ENCODE data around the gene TBC1D1. TPM values are rescaled to one million over a fixed set of nuclear protein-coding genes. Genes with fewer than 3 reads are reported as not detected.

TBC1D1 gene
- total RNA-seq, 1 experiment from 2014 or later, result 89.0 TPM

DNA sequence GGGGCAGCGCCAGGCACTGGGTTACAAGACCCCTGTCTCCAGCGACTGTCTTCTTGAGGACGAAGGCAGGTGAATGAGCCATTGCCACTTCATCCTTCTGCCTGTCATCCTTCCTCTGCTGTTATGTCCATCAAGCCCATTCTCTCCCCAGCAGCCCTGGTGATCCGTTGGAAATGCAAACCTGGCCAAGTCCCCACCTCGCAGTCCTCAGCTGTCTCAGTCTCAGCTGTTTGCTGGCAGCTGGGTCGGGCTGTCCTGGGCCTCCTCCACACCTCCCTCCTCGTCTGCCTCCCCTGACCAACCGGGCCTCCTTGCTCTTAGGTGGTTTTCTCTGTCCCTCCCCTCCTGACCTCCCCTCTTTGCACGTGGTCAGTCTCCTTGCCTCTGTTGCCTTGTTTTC lies 107.3 kb downstream of the TBC1D1 start:
- no peaks in the 10 kb centered on the region for H4K20me1 ChIP-seq (ENCODE audit: low read length)
- H3F3A ChIP-seq (ENCODE audit: low read length, unreplicated experiment), result no peaks in the 10 kb centered on the region
- H3K79me2 ChIP-seq (ENCODE audit: low read length), result no peaks in the 10 kb centered on the region
- TF ChIP-seq, protein P1, sequence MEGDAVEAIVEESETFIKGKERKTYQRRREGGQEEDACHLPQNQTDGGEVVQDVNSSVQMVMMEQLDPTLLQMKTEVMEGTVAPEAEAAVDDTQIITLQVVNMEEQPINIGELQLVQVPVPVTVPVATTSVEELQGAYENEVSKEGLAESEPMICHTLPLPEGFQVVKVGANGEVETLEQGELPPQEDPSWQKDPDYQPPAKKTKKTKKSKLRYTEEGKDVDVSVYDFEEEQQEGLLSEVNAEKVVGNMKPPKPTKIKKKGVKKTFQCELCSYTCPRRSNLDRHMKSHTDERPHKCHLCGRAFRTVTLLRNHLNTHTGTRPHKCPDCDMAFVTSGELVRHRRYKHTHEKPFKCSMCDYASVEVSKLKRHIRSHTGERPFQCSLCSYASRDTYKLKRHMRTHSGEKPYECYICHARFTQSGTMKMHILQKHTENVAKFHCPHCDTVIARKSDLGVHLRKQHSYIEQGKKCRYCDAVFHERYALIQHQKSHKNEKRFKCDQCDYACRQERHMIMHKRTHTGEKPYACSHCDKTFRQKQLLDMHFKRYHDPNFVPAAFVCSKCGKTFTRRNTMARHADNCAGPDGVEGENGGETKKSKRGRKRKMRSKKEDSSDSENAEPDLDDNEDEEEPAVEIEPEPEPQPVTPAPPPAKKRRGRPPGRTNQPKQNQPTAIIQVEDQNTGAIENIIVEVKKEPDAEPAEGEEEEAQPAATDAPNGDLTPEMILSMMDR (conservative IDR thresholded peaks at IDR 0.05; ENCODE audit: low read depth, low read length), result no peak
- TF ChIP-seq EZH2 (IDR thresholded peaks at IDR 0.05; ENCODE audit: low read length, unreplicated experiment) (no peak), EZH2phosphoT487 (IDR thresholded peaks at IDR 0.05; ENCODE audit: borderline replicate concordance, low read length) (no peak)
- no peaks in the 10 kb centered on the region for H3K9me2 ChIP-seq (replicated peaks; ENCODE audit: low read length)
- H3K9ac ChIP-seq (ENCODE audit: low read length), result no peak overlapping the region
- H2AFZ ChIP-seq (ENCODE audit: low read length), result no peak overlapping the region
- intact Hi-C loops (cut with micrococcal nuclease), result no loop called here
- POLR2A ChIA-PET (ENCODE audit: unreplicated experiment), result no interaction called here
- no peaks in the 10 kb centered on the region for H3K27me3 ChIP-seq (ENCODE audit: low read length)
- BruUV-seq (replicated peaks), result no TSS peak
- H3K27ac ChIP-seq (ENCODE audit: low read length), result no peak overlapping the region
- CTCF ChIA-PET, result no interaction called here
- H3K4me1 ChIP-seq (ENCODE audit: insufficient read depth, low read length), result 0 out of 2 replicates have a peak, but pooled peaks cover 8% of the 10 kb centered on the region
- DNase-seq (no peak), ATAC-seq (no peak)
- H3K4me3 ChIP-seq (ENCODE audit: low read length), result no peak overlapping the region
- no peaks in the 10 kb centered on the region for H3K9me3 ChIP-seq (ENCODE audit: low read length)
- no peaks in the 10 kb centered on the region for H3K36me3 ChIP-seq (ENCODE audit: low read depth, low read length)
- no peak overlapping the region for H3K4me2 ChIP-seq (ENCODE audit: low read length)

DNA sequence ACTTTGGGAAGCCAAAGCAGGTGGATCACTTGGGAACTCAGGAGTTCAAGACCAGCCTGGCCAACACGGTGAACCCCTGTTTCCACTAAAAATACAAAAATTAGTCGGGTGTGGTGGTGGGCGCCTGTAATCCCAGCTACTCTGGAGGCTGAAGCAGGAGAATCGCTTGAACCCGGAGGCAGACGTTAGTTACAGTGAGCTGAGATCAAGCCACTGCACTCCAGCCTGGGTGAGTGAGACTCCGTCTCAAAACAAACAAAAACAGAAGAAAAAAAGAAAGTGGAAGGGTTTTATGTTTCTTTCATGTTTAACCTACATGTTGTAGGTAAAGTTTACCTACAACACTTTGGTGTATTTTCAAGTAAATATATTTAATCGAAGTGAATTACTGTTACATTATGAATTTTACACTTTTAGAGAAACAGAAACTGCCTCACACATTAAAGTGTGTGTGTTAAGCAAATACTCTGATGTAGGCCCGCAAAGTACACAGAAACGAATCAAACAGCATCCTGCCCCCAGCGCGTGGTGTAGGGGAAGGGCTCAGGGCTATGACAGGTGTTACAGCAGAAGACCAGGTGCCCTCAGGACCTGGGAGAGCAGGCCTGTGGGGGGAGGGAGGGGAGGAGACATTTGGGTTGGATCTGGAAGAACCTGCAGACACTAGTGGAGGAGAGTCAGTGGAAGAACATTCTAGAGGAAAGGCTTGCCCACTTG lies 108.3 kb downstream of the TBC1D1 start:
- Histone ChIP-seq H3K4me1 (ENCODE audit: insufficient read depth, low read length) (0 out of 2 replicates have a peak, but pooled peaks cover 8% of the 10 kb centered on the region), H3K27ac (ENCODE audit: low read length) (no peak overlapping the region), H3K4me3 (ENCODE audit: low read length) (no peak overlapping the region), H4K20me1 (ENCODE audit: low read length) (no peaks in the 10 kb centered on the region), H3K27me3 (ENCODE audit: low read length) (no peaks in the 10 kb centered on the region), H3K9me2 (replicated peaks; ENCODE audit: low read length) (no peaks in the 10 kb centered on the region), H3K36me3 (ENCODE audit: low read depth, low read length) (no peaks in the 10 kb centered on the region), H3K9me3 (ENCODE audit: low read length) (no peaks in the 10 kb centered on the region), H2AFZ (ENCODE audit: low read length) (no peak overlapping the region), H3K79me2 (ENCODE audit: low read length) (no peaks in the 10 kb centered on the region), H3K9ac (ENCODE audit: low read length) (no peak overlapping the region), H3K4me2 (ENCODE audit: low read length) (no peak overlapping the region), H3F3A (ENCODE audit: low read length, unreplicated experiment) (no peaks in the 10 kb centered on the region)
- CTCF ChIA-PET, result no interaction called here
- DNase-seq, result no peak
- ATAC-seq, result no peak
- TF ChIP-seq EZH2phosphoT487 (IDR thresholded peaks at IDR 0.05; ENCODE audit: borderline replicate concordance, low read length) (no peak), EZH2 (IDR thresholded peaks at IDR 0.05; ENCODE audit: low read length, unreplicated experiment) (no peak)
- TF ChIP-seq, protein P1 (conservative IDR thresholded peaks at IDR 0.05; ENCODE audit: low read depth, low read length), result no peak
- no TSS peak for BruUV-seq (replicated peaks)
- intact Hi-C loops (cut with micrococcal nuclease), result no loop called here
- POLR2A ChIA-PET (ENCODE audit: unreplicated experiment), result no interaction called here

DNA sequence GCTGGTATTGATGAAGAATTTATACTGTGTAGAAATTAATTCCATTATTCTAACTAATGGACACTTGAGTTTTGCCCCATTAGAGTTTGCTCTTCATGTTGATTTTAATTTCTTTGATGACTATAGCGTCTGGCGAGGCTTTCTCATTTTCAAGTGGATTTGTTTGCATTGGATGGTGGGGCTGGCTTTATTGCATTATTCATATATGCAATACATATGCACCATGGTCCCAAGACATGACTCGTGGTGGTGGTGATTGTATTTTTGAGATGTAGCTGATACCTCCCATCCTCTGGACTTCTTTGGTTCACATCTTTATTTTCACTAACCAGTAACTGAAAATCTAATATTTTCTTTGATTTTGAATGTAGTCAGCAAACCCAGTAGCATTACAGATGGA lies 109.1 kb downstream of the TBC1D1 start:
- no peaks in the 10 kb centered on the region for H3K27me3 ChIP-seq (ENCODE audit: low read length)
- H3K4me1 ChIP-seq (ENCODE audit: insufficient read depth, low read length), result 0 out of 2 replicates have a peak, but pooled peaks cover 8% of the 10 kb centered on the region
- H3K79me2 ChIP-seq (ENCODE audit: low read length), result no peaks in the 10 kb centered on the region
- no peaks in the 10 kb centered on the region for H3K9me3 ChIP-seq (ENCODE audit: low read length)
- H4K20me1 ChIP-seq (ENCODE audit: low read length), result no peaks in the 10 kb centered on the region
- no peak overlapping the region for H3K4me2 ChIP-seq (ENCODE audit: low read length)
- intact Hi-C loops (cut with micrococcal nuclease), result no loop called here
- no peak overlapping the region for H3K9ac ChIP-seq (ENCODE audit: low read length)
- no peaks in the 10 kb centered on the region for H3F3A ChIP-seq (ENCODE audit: low read length, unreplicated experiment)
- TF ChIP-seq EZH2phosphoT487 (IDR thresholded peaks at IDR 0.05; ENCODE audit: borderline replicate concordance, low read length) (no peak), EZH2 (IDR thresholded peaks at IDR 0.05; ENCODE audit: low read length, unreplicated experiment) (no peak)
- TF ChIP-seq, protein P1 (conservative IDR thresholded peaks at IDR 0.05; ENCODE audit: low read depth, low read length), result no peak
- no peak overlapping the region for H2AFZ ChIP-seq (ENCODE audit: low read length)
- no peak overlapping the region for H3K27ac ChIP-seq (ENCODE audit: low read length)
- ChIA-PET POLR2A (ENCODE audit: unreplicated experiment) (no interaction called here), CTCF (no interaction called here)
- no peaks in the 10 kb centered on the region for H3K36me3 ChIP-seq (ENCODE audit: low read depth, low read length)
- ATAC-seq (no peak), DNase-seq (no peak)
- no peaks in the 10 kb centered on the region for H3K9me2 ChIP-seq (replicated peaks; ENCODE audit: low read length)
- no peak overlapping the region for H3K4me3 ChIP-seq (ENCODE audit: low read length)
- BruUV-seq (replicated peaks), result no TSS peak

Measured in PC-3 (cell line).